Iris pigment epithelial cell (primary cell): Measurements from ENCODE around the gene PACS2.

Source experiments
- DNase-seq: peaks from one replicate; pipeline ENCODE4 v3.0.0-alpha.2; 2011; ENCODE audit warnings: low read depth

PACS2 gene

DNA sequence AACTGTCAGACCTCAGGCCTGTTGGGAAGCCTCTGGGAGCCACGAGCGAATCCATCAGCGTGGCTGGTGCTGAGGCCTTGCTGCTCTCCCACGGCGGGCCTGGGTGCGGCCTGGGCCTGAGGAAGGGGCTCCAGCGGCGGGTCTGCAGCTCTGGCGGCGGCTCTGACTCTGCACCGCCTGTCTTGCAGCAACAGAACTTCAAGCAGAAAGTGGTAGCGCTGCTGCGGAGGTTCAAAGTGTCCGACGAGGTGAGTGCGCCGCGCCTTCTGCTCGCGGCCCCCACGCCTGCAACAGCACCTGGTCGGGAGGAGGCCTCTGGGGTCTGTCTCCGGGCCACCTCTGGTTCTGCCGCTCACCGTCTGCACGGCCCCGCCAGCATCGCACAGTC, 55.1 kb downstream of the PACS2 start:
- no peak for DNase-seq

- DNase-seq: no peak
These were observed 59.8 kb downstream of the PACS2 start for GRCh38 chr14:105374389-105374788.

GRCh38 chr14:105375635-105376057, 61.1 kb downstream of the PACS2 start:
- DNase-seq: peak; percentile 32

- DNase-seq: no peak
These were observed 62.2 kb downstream of the PACS2 start for GRCh38 chr14:105376521-105377440.

DNA sequence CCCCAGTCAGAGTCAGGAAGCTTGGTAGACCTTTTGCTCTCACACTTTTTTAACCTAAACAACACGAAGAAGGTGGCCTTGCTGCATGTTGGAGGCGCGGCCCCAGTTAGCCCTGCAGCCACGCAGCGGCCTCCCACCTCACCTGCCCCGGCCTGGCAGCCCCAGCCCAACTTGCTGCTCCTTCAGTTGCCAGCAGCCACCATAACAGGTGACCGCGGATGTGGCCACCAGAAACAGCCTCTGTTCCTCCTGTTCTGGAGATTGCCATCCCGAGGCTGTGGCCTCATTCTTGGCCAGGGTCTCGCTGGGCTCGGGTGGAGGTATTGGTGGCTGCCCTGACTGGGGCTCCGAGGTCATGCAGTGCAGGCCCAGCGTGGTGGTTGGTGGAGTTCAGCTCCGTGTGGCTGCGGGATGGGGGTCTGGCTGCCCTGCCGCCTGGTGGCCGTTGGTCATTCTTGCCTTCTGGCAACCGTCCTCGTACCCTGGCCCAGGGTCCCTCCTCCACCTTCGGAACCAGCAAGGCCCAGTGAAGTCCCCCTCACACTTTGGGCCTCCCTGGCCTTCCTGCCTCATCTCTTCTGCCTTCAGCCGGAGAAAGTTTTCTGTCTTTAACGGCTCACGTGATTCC, 63.1 kb downstream of the PACS2 start:
- DNase-seq: no peak

DNA sequence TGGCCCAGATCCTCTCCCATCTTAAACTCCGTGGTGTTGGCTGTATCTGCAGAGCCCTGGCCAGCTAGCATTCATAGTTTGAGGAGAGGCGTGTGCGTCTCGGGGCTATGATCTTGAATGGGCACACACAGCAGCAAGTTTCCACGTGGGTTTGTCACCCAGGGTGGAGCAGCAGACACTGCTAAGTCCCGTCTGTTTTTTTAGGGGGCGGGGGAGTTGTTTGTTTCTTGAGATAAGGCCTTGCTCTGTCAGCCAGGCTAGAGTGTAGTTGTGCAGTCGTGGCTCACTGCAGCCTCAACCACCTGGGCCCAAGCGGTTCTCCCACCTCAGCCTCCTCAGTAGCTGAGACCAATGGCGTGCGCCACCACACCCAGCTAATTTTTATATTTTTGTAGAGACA, 63.7 kb downstream of the PACS2 start:
- no peak for DNase-seq

DNA sequence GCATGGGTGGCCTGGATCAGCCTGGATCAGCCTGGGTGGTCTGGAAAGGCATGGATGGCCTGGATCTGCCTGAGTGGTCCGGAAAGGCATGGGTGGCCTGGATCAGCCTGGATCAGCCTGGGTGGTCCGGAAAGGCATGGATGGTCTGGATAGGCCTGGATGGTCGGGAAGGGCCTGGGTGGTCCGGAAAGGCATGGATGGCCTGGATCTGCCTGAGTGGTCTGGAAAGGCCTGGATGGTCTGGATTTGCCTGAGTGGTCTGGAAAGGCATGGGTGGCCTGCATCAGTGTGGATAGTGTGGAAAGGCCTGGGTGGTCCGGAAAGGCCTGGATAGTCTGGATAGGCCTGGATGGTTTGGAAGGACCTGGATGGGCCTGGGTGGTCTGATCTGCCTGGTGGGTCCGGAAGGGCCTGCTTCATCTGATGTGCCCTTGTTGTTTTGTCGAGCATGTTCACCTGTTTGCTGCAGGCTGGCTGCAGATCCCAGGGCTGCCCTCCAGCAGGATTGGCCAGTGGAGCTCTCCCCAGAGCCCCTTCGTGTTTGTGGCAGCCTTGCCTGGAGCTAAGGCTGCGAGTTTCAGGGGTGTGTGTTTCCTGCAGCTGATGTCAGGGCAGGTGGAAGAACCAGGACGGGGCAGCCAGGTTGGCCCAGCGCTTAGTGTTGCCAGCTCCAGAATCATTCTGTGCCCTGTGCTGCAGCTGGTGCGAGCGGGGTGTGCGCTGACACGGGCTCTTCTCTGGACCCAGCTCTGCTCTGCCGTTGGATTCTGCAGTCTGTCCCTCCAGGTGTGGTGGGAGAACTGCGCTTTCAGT, 64.5 kb downstream of the PACS2 start:
- DNase-seq: no peak

DNA sequence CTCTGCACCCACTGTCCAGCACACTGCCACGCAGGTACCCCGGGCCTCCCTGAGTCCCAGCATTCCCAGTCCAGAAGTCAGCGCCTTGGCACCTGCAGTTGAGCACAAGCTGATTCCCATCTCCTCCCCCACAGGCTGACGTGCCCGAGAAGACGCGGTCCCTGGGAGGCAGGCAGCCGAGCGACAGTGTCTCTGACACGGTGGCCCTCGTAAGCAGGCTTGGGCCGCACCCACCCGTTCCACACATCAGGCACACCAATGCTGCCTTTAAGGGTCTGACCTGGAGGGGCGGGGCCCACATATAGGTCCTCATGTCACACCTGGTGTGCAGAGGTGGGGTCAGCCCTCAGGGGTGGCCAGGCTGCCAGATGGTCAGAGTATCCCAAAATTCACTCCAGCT, 65.4 kb downstream of the PACS2 start:
- DNase-seq: no peak

- no peak for DNase-seq
These were observed 66.2 kb downstream of the PACS2 start for GRCh38 chr14:105380756-105381155.

DNA sequence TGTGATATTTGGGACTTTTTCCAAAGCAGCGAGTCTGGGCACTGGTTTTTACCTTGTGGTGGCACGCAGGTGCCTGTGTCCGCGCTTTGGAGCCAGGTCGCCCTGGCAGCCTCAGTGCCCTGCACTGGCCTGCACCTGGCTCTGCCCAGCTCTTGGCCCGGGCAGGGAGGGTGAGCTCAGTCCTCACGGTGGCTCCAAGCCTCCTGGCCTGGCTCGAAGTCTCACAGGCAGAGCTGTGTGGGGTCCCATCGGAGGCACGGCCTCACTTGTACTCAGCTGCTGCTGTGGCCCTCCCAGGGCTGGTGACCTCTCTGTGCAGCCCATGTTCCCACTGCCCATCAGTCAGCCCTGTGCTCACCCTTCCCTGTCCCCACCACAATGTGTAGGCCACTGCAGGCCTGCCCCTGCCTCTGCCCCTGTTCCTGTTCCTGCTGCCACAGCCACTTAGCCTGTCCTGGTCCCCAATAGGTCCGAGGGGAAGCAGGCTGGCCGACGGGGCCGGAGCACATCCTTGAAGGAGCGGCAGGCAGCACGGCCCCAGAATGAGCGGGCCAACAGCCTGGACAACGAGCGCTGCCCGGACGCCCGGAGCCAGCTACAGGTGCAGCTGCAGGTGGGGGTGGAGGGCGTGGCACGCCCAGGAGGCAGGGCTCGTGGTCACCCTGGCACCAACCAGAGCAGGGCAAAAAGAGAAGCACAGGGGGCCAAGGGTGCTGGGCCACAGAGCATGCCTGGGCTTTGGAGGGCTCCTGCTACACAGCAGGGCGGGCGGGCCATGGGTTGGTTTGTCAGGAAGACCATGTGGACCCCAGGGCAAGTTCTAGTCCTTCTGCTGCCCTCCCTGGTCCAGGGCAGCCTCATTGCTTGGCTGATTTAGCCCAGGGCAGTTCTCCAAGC, 67.1 kb downstream of the PACS2 start:
- DNase-seq: no peak

DNA sequence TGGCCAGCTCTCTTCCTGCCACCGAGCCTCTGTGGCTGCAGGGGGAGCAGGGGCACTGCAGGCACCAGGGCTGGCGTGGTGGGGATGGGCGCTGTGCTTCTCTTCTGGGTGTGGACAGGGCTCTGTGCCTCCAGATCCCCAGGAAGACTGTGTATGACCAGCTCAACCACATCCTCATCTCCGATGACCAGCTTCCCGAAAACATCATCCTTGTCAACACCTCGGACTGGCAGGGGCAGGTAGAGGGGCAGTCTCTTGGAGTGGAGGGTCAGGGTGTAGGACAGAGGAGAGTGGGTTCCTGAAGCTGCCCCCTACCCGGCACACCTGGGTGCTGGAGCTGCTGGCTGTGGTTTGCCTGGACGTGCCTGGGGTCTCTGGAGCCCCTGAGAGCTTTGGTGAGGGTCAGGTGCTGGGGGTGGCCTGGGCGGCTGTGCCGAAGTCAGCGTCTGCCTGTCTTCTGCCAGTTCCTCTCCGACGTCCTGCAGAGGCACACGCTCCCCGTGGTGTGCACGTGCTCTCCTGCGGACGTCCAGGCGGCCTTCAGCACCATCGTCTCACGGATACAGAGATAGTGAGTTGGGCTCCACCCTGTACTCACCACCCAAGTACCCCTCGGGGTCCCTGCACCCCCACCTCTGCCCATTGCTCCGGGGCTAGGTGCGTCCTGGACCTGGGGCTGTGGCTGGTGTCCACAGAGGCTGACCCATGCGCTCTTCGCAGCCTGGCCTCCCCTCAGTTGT, 68.0 kb downstream of the PACS2 start:
- DNase-seq: no peak

DNA sequence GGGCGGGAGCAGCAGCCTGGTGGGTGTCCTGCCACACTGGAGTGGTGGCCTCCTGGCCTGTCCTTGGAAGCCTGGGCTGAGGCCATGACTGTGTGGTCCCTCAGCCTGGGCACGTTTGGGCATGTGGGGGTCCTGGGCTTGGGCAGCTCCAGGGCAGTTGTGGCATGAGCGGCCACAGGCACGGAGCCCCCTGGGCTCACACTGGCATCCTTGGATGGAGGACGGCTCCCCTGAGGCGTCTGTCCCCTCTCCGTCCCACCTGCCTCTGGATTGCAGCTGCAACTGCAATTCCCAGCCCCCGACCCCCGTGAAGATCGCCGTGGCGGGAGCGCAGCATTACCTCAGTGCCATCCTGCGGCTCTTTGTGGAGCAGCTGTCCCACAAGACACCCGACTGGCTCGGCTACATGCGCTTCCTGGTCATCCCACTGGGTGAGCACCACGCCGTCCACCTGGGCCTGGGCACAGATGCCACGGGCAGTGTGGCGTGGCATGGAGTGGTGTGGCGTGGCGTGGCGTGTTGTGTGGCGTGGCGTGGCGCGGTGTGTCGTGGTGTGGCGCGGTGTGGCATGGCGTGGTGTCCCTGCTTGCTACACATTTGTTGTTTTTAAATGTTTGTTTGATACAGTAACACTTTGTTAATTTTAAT, 68.7 kb downstream of the PACS2 start:
- no peak for DNase-seq

GRCh38 chr14:105384041-105384557, 69.6 kb downstream of the PACS2 start:
- no peak for DNase-seq

GRCh38 chr14:105384605-105385321, 70.2 kb downstream of the PACS2 start:
- DNase-seq: no peak

- DNase-seq: no peak
These were observed 70.7 kb downstream of the PACS2 start for GRCh38 chr14:105385322-105385637.

DNA sequence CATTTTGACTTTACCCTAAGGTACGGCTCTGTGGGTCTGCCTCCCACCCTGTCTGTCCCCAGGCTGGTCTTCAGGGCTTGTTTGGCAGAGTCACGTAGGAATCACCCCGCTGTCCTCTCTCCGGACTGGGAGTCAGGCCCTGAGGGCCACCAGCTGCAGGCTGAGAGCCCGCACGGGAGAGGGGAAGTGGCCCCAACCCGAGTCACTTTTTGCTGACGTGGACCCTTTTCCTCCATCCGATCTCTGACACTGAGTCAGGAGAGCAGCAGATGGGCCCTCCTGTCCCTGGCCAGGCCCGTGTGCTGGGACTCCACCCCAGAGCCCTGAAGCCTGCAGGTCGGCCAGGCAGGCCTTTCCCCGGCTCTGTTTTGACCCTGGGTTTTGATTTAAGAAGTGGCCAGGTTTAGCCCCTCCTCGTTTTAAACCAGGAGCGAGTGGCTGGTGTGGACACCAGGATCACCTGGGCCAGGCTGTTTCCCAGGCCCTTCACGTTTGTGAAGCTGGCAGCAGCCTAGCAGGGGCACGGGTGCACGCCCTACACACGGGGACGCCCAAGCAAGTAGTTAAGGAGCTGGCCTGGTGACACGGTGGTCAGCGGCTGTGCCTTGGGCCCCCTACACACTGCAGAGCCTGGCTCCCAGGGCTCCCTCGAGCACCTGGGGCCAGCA, 71.3 kb downstream of the PACS2 start:
- DNase-seq: no peak

DNA sequence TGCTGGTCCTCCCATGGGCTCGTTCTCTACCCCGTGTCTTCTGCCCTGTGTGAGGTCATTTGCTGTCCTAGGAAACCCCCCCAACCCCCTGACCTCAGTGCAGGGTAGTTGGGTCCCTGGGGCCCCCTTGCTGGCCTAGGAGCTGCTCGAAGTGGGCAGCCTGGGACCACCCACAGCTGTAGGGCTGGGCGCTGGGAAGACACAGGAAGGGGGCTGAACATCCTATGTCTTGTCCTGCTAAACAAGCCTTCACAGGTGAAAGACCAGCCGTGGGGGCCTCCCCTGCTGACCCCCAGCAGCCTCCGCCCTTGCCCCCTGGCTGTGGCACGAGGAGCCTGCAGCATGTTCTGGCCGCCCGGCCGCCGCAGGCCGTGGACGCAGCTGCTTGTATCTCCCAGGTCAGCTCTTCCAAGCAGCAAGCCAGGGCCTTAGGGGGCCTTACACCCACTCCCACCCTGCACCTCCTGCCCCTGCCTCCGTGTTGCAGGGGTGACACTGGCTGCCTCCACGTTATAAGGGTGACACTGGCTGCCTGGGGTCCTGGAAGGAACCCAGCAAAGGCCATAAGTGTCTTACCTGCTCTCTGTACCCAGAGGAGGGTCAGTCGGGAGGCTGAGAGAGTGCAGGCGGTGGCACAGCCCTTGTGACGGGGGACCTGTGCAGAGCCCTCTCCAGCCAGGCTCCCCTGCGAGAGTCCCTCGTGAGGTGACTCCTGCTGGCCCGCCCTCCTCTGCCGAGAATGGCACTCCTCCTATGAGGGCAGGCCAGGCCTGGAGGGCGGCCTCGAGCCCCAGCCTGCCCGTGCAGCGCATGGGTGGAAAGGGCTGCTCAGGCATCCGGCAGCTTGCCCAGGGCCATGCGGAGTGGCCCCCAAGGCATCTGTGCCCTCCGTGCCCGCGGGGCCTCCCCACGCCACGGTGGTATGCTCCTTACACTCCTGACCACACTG, 72.3 kb downstream of the PACS2 start:
- DNase-seq: no peak

- DNase-seq: no peak
These were observed 73.0 kb downstream of the PACS2 start for GRCh38 chr14:105387530-105387922.
